Stimulated activated CD8-positive, alpha-beta memory T cell treated with anti-CD3 and anti-CD28 coated beads, Interleukin-7, amount 100 ng/mL, for 48 hours (primary cell): Measurements from ENCODE around the gene HEPACAM.
"Not testable (repeated sequence)": the region's sequence is repeated elsewhere in the genome, so short reads cannot be mapped to it uniquely, and the experiment has no call there.

ENCODE experiments used
- DNase-seq, 2 donors: peaks; one replicate each; pipeline ENCODE4 v3.0.0-alpha.2; 2020; ENCODE audit warnings: low read depth in 1 of 2; ENCODE audit errors: extremely low read depth in 1 of 2

Gene HEPACAM

DNA sequence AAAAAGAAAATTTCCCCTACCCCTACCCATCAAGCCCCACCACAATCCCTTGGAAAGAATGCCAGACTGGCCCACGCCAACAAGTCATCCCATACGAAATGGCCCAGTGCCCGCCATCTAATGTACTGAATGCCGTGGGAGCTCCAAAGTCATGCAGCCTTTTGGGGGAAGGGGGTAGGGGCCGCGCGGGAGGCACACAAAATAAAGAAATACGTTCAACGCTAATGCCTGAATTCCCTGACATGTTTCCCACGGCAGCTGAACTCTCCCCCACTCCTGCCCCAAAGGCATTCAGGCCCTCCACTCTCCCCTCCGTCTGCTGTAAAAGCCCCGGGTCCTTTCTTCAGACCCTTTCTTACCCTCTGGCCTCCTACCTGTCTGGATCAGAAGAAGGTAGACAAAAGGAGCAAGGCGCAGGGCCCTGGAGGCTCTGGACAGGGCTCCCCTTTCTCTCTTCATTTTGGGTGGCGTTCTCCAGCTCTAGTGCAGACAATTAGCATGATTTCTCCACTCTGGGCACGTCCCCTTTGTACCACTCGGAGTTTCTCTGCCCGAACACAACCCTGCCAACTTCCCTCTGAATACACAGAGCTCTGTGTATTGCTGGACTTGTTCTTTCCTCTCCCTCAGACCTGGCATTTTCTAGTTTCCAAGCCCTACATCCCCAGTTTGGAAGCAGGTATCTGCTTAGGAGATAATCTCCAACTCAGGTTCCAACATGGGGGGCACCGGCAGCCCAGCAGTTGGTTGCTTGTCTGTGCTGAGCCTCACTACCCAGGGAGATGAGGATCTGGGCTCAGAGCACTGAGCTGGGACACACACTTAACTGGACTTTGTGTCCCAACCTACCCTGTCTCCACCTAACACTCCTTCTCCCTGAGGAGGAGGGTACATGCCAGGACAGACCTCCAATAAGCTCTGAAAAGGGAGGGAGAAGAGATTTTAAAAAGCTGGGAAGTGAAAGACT lies at the start of gene HEPACAM:
Gene HEPACAM (minus strand): TSS at position 500 of the 967 bp plus-strand sequence. CDS start 41 bp downstream, at position 459.
- no peak for DNase-seq

- DNase-seq, result no peak
These were observed 48.6 kb upstream of the HEPACAM start for GRCh38 chr11:124984512-124984854.

GRCh38 chr11:124983674-124984511 lies 48.0 kb upstream of the HEPACAM start:
- DNase-seq, result no peak

- DNase-seq, result no peak
These were observed 46.2 kb upstream of the HEPACAM start for GRCh38 chr11:124982043-124982442.

DNA sequence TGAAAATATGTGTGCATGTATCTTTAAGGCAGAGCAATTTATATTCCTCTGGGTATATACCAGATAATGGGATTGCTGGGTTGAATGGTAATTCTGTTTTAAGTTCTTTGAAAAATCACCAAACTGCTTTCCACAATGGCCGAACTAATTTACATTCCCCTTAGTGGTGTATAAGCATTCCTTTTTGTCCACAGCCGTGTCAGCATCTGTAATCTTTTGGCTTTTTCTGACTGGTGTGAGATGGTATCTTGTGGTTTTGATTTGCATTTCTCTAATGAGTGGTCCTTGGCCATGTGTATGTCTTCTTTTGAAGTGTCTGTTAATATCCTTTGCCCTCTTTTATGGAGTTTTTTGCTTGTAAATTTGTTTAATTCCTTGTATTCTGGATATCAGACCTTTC lies 42.5 kb upstream of the HEPACAM start:
- no peak for DNase-seq

DNA sequence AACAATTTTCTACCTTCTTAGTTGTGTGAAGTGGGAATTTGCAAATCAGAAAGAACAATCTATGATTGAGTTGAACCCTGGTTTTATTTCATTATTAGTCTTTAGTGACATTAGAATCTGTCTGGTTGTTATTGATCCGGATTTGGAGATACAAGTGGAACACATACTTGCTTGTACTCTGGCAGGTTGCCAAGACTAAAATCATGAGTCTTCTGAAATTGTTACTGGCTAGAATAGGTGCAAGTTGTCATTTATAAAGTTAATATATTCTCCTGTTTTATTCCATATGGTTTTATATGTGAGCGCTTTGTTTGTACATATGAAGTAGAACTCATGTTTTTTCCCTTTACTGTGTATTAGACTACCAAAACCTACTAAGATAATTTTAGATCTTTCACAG lies 41.2 kb upstream of the HEPACAM start:
- DNase-seq, result no peak

- no peak for DNase-seq
These were observed 40.7 kb upstream of the HEPACAM start for GRCh38 chr11:124976531-124976930.

GRCh38 chr11:124971810-124972209 lies 36.0 kb upstream of the HEPACAM start:
- DNase-seq, result no peak

DNA sequence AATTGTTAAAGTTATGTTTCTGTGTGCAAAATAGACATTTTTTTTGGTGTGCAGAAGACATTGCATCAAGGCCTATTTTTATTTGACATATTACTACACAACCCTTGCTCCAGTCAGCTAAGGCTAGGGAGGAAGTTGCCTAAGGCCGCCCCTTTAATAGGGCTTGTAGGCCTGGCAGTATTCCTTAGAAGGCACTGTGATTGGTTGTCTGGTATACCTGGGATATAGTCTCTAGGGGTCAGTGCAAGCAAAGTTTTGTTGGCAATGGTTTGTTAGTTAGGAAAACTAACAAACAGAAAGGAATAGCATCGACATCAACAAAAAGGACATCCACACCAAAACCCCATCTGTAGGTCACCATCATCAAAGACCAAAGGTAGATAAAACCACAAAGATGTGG lies 35.1 kb upstream of the HEPACAM start:
- no peak for DNase-seq

GRCh38 chr11:124968197-124968596 lies 32.4 kb upstream of the HEPACAM start:
- DNase-seq, result not testable (repeated sequence)

DNA sequence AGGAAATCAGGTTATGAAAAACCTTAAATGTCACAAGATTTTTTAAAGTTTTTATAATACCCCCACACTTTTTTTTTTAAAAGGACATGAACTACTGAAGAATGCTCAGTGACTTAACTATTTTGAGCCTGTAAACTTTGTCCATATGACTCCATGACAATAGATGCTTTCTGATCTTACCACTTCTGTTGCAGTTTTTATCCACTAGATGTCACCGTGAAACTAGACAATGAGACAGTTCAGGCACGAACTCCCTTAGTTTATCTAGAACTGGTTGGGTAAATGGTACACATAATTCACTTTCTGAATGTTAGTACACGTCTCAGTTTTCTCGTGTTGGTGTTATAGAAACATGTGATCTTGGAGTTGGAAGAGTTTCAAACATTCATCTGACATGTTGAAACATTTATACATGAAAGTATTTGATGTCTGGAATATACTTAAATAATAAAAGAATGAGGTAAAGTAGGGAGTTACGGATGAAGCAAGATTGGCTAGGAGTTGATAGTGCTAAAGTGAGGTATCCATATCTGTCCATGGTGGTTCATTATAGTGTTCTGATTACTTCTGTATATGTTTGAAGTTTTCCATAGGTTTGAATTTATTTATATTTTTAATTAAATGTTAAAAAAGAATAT lies 26.2 kb upstream of the HEPACAM start:
- no peak for DNase-seq

GRCh38 chr11:124955035-124955434 lies 19.2 kb upstream of the HEPACAM start:
- no peak for DNase-seq

- DNase-seq, result no peak
These were observed 18.7 kb upstream of the HEPACAM start for GRCh38 chr11:124954590-124954955.

- DNase-seq, result peak; percentile 89 to 96
These were observed 18.1 kb upstream of the HEPACAM start, which contains the start of gene CCDC15 for GRCh38 chr11:124953753-124954589. TSS of gene CCDC15 (plus strand) at chr11:124954202. CDS start at chr11:124954733, 531 bp downstream.

DNA sequence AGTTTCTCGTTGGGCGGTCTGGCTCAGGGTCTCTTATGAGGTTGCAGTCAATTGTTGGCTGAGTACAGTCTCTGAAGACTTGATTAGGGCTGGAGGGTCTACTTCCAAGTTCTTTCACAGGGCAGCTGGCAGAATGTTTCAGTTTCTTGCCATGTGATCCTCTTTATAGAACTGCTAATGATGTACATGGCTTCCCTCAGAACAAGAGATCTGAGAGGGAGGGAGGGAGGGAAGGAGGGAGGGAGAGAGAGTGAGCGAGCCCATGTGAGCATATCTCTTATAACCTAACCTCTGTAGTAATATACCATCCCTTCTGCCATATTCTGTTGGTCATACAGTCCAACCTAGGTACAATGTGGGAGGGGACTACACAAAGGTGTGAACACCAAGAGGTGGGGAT lies 15.5 kb upstream of the HEPACAM start:
- DNase-seq, result no peak

DNA sequence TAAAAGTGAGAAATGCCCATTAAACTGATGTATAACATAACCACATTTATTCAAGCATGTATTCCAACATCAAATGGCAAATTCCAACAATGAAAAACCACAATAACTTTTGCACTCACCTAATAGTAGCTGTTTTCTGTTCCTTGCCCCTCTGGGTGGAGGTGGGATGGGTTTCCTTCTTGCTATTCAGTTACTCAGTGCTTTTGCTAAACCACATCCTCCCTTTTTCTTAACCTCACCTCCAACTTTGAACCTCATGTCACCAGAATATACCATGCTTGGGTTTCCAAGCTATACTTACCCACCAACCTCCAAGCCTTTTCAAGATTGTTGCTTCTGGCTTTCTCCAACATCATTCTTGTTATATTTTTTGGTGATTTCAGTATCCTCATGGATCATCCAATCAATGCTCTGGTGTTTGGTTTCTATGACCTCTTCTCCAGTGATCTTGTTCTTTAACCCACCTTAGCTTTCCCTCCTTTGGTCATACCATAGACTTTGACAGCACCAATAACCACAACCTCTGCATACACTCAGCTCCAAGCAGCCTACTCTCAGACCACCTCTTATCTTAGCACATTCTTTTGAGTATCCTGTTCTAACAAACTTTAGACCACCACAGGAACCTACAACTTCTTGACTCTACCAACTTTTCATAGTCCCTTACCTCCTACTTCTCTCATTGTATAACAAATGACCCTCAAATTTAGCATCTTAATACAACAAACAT lies 14.9 kb upstream of the HEPACAM start:
- DNase-seq, result no peak

DNA sequence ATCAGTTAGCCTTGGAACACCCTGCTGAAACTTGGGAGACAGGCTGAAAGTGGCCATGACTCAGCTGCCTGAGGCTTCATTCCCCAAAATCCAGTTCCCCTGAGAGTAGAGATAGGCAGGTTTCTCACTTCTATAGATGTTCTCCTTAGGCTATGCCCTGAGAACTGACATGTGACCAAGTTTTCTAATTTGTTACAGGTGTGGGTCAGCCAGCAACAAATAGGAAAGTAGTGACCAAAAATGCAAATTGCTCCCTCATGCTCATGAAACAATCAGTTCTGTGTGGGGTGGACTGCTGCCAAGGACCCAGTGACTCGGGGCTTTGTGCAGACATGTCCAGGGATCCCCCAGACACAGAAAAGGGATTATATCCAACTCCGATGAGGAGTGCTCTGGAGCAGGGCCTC lies 10.9 kb upstream of the HEPACAM start:
- no peak for DNase-seq

- no peak for DNase-seq
These were observed 10.0 kb upstream of the HEPACAM start for GRCh38 chr11:124945826-124946225.

DNA sequence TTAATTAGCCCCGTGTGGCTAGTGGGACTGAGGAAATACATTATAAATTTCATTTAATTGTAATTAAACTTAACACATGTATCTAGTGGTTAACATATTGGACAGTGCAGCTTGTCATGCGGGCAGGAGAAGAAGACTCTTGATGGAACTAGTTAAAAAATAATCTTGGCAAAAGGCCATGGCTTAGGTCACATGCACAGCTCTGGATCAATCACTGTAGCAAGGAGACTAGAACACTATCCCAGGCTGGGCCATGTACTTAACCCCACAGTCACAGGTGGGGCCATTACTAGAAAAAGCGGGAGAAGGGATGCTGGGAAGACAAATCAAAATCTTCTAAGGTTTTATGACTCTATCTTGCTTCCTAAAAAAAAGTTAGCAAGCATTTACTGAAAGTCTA lies 8.7 kb upstream of the HEPACAM start:
- no peak for DNase-seq

DNA sequence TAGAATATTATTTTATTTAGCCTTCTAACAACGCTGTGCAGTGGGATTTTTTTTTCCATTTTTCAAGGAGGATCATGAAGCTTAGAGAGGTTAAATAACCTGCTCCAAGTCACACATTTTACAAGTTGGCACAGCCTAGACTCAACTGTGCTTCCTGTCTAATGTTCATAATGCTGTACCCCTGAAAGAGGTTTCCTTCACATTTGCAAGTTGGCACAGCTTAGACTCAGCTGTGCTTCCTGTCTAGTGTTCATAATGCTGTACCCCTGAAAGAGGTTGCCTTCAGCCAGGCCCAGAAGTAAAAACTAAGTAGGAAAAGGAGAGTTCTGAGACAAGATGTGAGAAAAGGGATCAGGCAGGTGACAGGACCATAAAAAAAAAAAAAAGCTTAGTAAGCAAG lies 7.9 kb upstream of the HEPACAM start:
- no peak for DNase-seq
